K562 (cell line): ENCODE data around the gene ACHE. TPM values are rescaled to one million over a fixed set of nuclear protein-coding genes. Genes with fewer than 3 reads are reported as not detected.

Experiments used
- FOXJ3 ChIP-seq: sonication (generic); formaldehyde crosslinking; IDR thresholded peaks from 2 replicates; pipeline ENCODE4 v1.4.0; 2020; ENCODE audit warnings: mild to moderate bottlenecking, missing genetic modification reagents
- FOXP1 ChIP-seq: sonication (generic); formaldehyde crosslinking; IDR thresholded peaks from 2 replicates; pipeline ENCODE4 v1.8.0; 2022; ENCODE audit warnings: mild to moderate bottlenecking, missing genetic modification reagents
- GTF2F1 ChIP-seq: IDR thresholded peaks from 2 replicates; pipeline ENCODE4 v1.6.1; 2011; ENCODE audit warnings: low read depth, low read length, improper control_type of control experiment
- HNRNPH1 ChIP-seq: fragments of 200-400 bp; formaldehyde crosslinking; optimal IDR thresholded peaks from 2 replicates; pipeline ENCODE3; 2017; ENCODE audit warnings: low read depth, mild to moderate bottlenecking, low read length, moderate library complexity
- KLF13 ChIP-seq: fragments of 450-650 bp; IDR thresholded peaks from 2 replicates; pipeline ENCODE4 v1.6.1; 2016; ENCODE audit warnings: missing genetic modification characterization, low read depth, mild to moderate bottlenecking, missing compliant biosample characterization, moderate library complexity, borderline replicate concordance
- MYC ChIP-seq, 2 experiments: fragments of 250-450 bp in 1 of 2; sonication (Bioruptor Pico) in 1 of 2; IDR thresholded peaks; 2 replicates each; pipeline versions ENCODE4 v1.5.1 to v1.6.1; 2012 to 2021; ENCODE audit warnings: low read depth in 2 of 2, borderline replicate concordance in 1 of 2, improper control_type of control experiment in 1 of 2, low read length in 1 of 2, mild to moderate bottlenecking in 1 of 2, moderate library complexity in 1 of 2
- NBN ChIP-seq: fragments of 450-650 bp; IDR thresholded peaks from 2 replicates; pipeline ENCODE4 v1.6.1; 2016; ENCODE audit warnings: low read depth, mild to moderate bottlenecking
- NFIX ChIP-seq: fragments of 250-450 bp; sonication (Bioruptor Pico); IDR thresholded peaks from 2 replicates; pipeline ENCODE4 v1.4.0; 2020; ENCODE audit warnings: low read depth, mild to moderate bottlenecking, moderate library complexity
- PHB ChIP-seq: fragments of 250-450 bp; sonication (Bioruptor Pico); IDR thresholded peaks from 2 replicates; pipeline ENCODE4 v1.5.0; 2021
- PRDM10 ChIP-seq: fragments of 450-650 bp; IDR thresholded peaks from 2 replicates; pipeline ENCODE4 v1.6.1; 2018; ENCODE audit not compliant: partially characterized antibody
- PTTG1 ChIP-seq: fragments of 450-650 bp; IDR thresholded peaks from 2 replicates; pipeline ENCODE4 v1.6.1; 2016; ENCODE audit warnings: low read depth, mild to moderate bottlenecking, missing genetic modification characterization, missing compliant biosample characterization
- RNF2 ChIP-seq: sonication (generic); IDR thresholded peaks from 2 replicates; pipeline ENCODE4 v1.6.1; 2016
- ZBTB43 ChIP-seq: sonication (generic); formaldehyde crosslinking; IDR thresholded peaks from 2 replicates; pipeline ENCODE4 v1.8.0; 2023; ENCODE audit warnings: mild to moderate bottlenecking, missing genetic modification reagents
- ZNF445 ChIP-seq: fragments of 250-450 bp; sonication (Bioruptor Pico); IDR thresholded peaks from 2 replicates; pipeline ENCODE4 v1.4.0; 2020; ENCODE audit warnings: low read depth, mild to moderate bottlenecking, moderate library complexity
- ZNF764 ChIP-seq: fragments of 250-450 bp; sonication (Bioruptor Pico); IDR thresholded peaks from 2 replicates; pipeline ENCODE4 v1.4.0; 2020; ENCODE audit warnings: low read depth, mild to moderate bottlenecking, moderate library complexity
- polyA plus RNA-seq, 8 experiments: library from polyadenylated mRNA; depleted of rRNA in 4 of 8; stranded (reverse) in 5 of 8; unstranded in 3 of 8; fragments of >200 nt; fragmentation: Nextera tagmentation in 2 of 8; fragmentation: Illumina TruSeq in 1 of 8; extraction: Ambion mirVana in 2 of 8; extraction: Trizol in 1 of 8; gene quantifications; 2 replicates each; pipeline versions ENCODE4 v1.2.1 to v1.2.3, GENCODE V29; 2011 to 2014; ENCODE audit warnings: inconsistent platforms in 1 of 8, missing spikeins in 1 of 8
- total RNA-seq, 7 experiments: library from RNA; depleted of rRNA in 6 of 7; stranded (reverse); fragments of >200 nt in 6 of 7; fragmentation: Illumina TruSeq in 2 of 7; extraction: Trizol in 2 of 7; gene quantifications; 2 replicates each; pipeline versions ENCODE4 v1.2.1 to v1.2.3, GENCODE V29; 2011 to 2021; ENCODE audit warnings: low replicate concordance in 1 of 7
- TF ChIP-seq, protein P1 (sequence below), 2 experiments: fragments of 450-650 bp; IDR thresholded peaks; 2 replicates each; pipeline ENCODE4 v1.6.1; 2016
- TF ChIP-seq, protein P2 (sequence below): sonication (generic); formaldehyde crosslinking; IDR thresholded peaks from 2 replicates; pipeline ENCODE4 v1.8.0; 2022; ENCODE audit warnings: missing genetic modification reagents, mild to moderate bottlenecking, borderline replicate concordance

Gene ACHE
- total and polyA plus RNA-seq, 9 of the 15 experiments (the other 6 are each of a cell fraction or from before 2014, with no cell fraction given), result 0.04 to 8.8 (median 1.9) TPM

GRCh38 chr7:100852048-100852872 lies 43.4 kb downstream of the ACHE start, which contains the start of gene SLC12A9 (continued):
- TF ChIP-seq MYC (IDR thresholded peaks at IDR 0.05; ENCODE audit: low read depth, low read length), result peak; percentile 92
- peak; percentile 91 for TF ChIP-seq MYC (CRISPR knock-in tag; IDR thresholded peaks at IDR 0.05; ENCODE audit: borderline replicate concordance, low read depth)
- 0 out of 2 replicates have a peak, but pooled peaks have one; percentile 16 for TF ChIP-seq FOXJ3
- TF ChIP-seq PHB, result no peak
- TF ChIP-seq PTTG1 (tag), result no peak
- TF ChIP-seq HNRNPH1, result no peak
- TF ChIP-seq, protein P1, sequence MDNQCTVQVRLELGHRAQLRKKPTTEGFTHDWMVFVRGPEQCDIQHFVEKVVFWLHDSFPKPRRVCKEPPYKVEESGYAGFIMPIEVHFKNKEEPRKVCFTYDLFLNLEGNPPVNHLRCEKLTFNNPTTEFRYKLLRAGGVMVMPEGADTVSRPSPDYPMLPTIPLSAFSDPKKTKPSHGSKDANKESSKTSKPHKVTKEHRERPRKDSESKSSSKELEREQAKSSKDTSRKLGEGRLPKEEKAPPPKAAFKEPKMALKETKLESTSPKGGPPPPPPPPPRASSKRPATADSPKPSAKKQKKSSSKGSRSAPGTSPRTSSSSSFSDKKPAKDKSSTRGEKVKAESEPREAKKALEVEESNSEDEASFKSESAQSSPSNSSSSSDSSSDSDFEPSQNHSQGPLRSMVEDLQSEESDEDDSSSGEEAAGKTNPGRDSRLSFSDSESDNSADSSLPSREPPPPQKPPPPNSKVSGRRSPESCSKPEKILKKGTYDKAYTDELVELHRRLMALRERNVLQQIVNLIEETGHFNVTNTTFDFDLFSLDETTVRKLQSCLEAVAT (IDR thresholded peaks at IDR 0.05), result no peak
- no peak for TF ChIP-seq NBN
- TF ChIP-seq KLF13, result peak; percentile 99
- TF ChIP-seq RNF2, result peak; percentile 65
- TF ChIP-seq ZNF764 (CRISPR knock-in tag), result no peak
- TF ChIP-seq NFIX (CRISPR knock-in tag), result no peak
- TF ChIP-seq GTF2F1, result no peak
- TF ChIP-seq PRDM10, result no peak
- TF ChIP-seq ZNF445 (CRISPR knock-in tag), result no peak
- TF ChIP-seq ZBTB43 (CRISPR knock-in tag), result peak; percentile 81; the same call in 1 of the 2 replicates
- TF ChIP-seq, protein P2, sequence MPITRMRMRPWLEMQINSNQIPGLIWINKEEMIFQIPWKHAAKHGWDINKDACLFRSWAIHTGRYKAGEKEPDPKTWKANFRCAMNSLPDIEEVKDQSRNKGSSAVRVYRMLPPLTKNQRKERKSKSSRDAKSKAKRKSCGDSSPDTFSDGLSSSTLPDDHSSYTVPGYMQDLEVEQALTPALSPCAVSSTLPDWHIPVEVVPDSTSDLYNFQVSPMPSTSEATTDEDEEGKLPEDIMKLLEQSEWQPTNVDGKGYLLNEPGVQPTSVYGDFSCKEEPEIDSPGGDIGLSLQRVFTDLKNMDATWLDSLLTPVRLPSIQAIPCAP, result peak; percentile 61; the same call in 1 of the 2 replicates
- peak; percentile 49; the same call in 1 of the 2 replicates for TF ChIP-seq FOXP1 (CRISPR knock-in tag)
